Panc1 (cell line): ENCODE results near the gene MEAK7. TPM values are rescaled to one million over a fixed set of nuclear protein-coding genes. Genes with fewer than 3 reads are reported as not detected.

Experiments
- ATAC-seq: fragments of 200-7000 bp; cut with Tn5 transposase; 2 replicates; pipeline ENCODE4 v1.9.1; 2020; ENCODE audit warnings: mild to moderate bottlenecking, moderate library complexity
- BruUV-seq: library from RNA; stranded (reverse); fragments of 400-500 nt; replicated peaks from 2 replicates; lab custom pipeline; 2021; lab: Mats Ljungman, UMichigan
- CTCF ChIA-PET: fragments of 300-600 bp; sonication (Branson Sonifier 250); formaldehyde crosslinking; loops from one replicate; lab custom pipeline; 2022; ENCODE audit warnings: antibody characterized with exemption; lab: Charles Lee
- POLR2A ChIA-PET: fragments of 300-600 bp; sonication (Branson Sonifier 250); formaldehyde crosslinking; loops from one replicate; lab custom pipeline; 2022; ENCODE audit warnings: antibody characterized with exemption; lab: Charles Lee
- DNase-seq: peaks from one replicate; pipeline ENCODE4 v3.0.0-alpha.2; 2010; ENCODE audit warnings: low read depth, low spot score
- H3K27ac ChIP-seq: 2 replicates; pipeline ENCODE4 v1.5.1; 2011; ENCODE audit warnings: mild to moderate bottlenecking, low read length, inconsistent platforms
- H3K27me3 ChIP-seq: fragments of 200-500 bp; sonication (Bioruptor generic); 2 replicates; pipeline ENCODE4 v1.6.0; 2014; ENCODE audit warnings: low read length, inconsistent platforms; ENCODE audit not compliant: control insufficient read depth, insufficient read depth
- H3K36me3 ChIP-seq: fragments of 200-500 bp; sonication (Bioruptor generic); 2 replicates; pipeline ENCODE4 v1.5.1; 2014; ENCODE audit warnings: inconsistent platforms, mild to moderate bottlenecking, low read length, moderate library complexity; ENCODE audit not compliant: control insufficient read depth, insufficient read depth
- H3K4me1 ChIP-seq: 2 replicates; pipeline ENCODE4 v1.5.1; 2011; ENCODE audit warnings: inconsistent platforms, mild to moderate bottlenecking, low read length, moderate library complexity; ENCODE audit not compliant: control insufficient read depth, insufficient read depth
- H3K4me3 ChIP-seq, 2 experiments: 2 replicates each; pipeline ENCODE4 v1.5.1; 2011 to 2012; ENCODE audit warnings: low read depth in 2 of 2, low read length in 2 of 2, mild to moderate bottlenecking in 2 of 2, inconsistent platforms in 1 of 2, moderate library complexity in 1 of 2
- H3K9me3 ChIP-seq: fragments of 200-500 bp; sonication (Bioruptor generic); 2 replicates; pipeline ENCODE4 v1.5.1; 2014; ENCODE audit warnings: low read depth, mild to moderate bottlenecking, inconsistent platforms, low read length, moderate library complexity; ENCODE audit not compliant: control insufficient read depth, insufficient read depth
- POLR2AphosphoS5 ChIP-seq: IDR thresholded peaks from 2 replicates; pipeline ENCODE4 v1.6.1; 2012; ENCODE audit warnings: mild to moderate bottlenecking, low read depth, low read length, moderate library complexity
- SIN3A ChIP-seq: IDR thresholded peaks from 2 replicates; pipeline ENCODE4 v1.6.1; 2012; ENCODE audit warnings: low read depth, mild to moderate bottlenecking, low read length, moderate library complexity, borderline replicate concordance; ENCODE audit not compliant: insufficient read depth
- TCF7L2 ChIP-seq: IDR thresholded peaks from 2 replicates; pipeline ENCODE4 v1.6.1; 2011; ENCODE audit warnings: mild to moderate bottlenecking, low read depth, low read length, inconsistent platforms
- in situ Hi-C: cut with HindIII; loops from 2 replicates; pipeline ENCODE4 v1.10.0; 2016; ENCODE audit warnings: low sequenced_read_pairs, low pct_unique_long_range_greater_than_20kb
- intact Hi-C: fragments of 100-400 bp; cut with micrococcal nuclease; formaldehyde crosslinking; loops from one replicate; pipeline ENCODE4 v1.10.0; 2022; ENCODE audit not compliant: unreplicated experiment
- total RNA-seq: library from RNA; stranded (reverse); gene quantifications from one replicate; pipeline ENCODE4 v1.2.1, GENCODE V29; 2021; ENCODE audit not compliant: unreplicated experiment
- TF ChIP-seq, protein P1 (sequence below), 2 experiments: IDR thresholded peaks; 2 replicates each; pipeline ENCODE4 v1.6.1; 2011 to 2012; ENCODE audit warnings: low read depth in 2 of 2, control low read depth in 1 of 2, low read length in 1 of 2, mild to moderate bottlenecking in 1 of 2, moderate library complexity in 1 of 2; ENCODE audit not compliant: insufficient read depth in 1 of 2
- TF ChIP-seq, protein P2 (sequence below): fragments of 450-650 bp; IDR thresholded peaks from 2 replicates; pipeline ENCODE4 v1.5.1; 2017; ENCODE audit warnings: mild to moderate bottlenecking

Gene MEAK7
- total RNA-seq, 1 experiment from 2014 or later, result 17.2 TPM

DNA sequence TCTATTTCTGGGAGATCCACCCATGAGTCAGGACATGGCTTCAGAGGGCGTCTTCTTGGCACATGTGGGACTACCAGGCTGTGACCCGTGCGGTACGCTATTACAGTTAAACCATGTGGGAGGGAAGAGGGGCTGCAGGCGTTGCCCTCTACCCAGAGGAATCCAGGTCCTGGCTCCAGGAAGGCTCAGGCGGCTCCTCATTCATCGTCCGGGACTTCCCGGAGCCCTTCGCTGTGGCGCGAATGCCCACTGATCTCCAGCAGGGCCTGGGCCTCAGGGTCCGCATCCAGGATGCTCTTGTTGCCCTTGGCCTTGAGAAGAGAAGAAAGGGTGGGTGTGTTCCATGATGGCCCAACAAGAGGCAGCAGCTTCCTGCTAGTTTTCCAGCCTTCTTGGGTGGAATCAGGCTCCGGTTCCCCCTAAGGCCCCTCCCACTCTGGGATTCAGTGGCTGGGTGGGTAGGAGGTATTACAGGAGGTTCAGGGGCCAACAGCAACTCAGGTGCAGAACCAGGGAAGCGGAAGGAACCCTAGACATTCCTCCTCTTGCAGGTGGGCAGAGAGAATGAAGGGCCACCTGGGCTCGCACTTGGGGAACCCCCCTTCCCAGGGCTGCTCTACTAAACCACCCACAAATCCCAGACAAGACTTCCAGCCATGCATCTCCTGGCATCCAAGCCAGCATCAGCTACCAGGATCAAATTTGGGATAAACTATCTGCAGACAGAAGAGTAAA is 24.6 kb downstream of the MEAK7 start:
- no peak for ATAC-seq
- no peak for DNase-seq
- BruUV-seq, result no TSS peak
- no peak overlapping the region for H3K4me3 ChIP-seq
- no peaks in the 10 kb centered on the region for H3K27me3 ChIP-seq
- POLR2A ChIA-PET, result no interaction called here
- no peak overlapping the region for H3K27ac ChIP-seq
- TF ChIP-seq SIN3A (no peak), TCF7L2 (no peak), POLR2AphosphoS5 (no peak)
- TF ChIP-seq, protein P1, sequence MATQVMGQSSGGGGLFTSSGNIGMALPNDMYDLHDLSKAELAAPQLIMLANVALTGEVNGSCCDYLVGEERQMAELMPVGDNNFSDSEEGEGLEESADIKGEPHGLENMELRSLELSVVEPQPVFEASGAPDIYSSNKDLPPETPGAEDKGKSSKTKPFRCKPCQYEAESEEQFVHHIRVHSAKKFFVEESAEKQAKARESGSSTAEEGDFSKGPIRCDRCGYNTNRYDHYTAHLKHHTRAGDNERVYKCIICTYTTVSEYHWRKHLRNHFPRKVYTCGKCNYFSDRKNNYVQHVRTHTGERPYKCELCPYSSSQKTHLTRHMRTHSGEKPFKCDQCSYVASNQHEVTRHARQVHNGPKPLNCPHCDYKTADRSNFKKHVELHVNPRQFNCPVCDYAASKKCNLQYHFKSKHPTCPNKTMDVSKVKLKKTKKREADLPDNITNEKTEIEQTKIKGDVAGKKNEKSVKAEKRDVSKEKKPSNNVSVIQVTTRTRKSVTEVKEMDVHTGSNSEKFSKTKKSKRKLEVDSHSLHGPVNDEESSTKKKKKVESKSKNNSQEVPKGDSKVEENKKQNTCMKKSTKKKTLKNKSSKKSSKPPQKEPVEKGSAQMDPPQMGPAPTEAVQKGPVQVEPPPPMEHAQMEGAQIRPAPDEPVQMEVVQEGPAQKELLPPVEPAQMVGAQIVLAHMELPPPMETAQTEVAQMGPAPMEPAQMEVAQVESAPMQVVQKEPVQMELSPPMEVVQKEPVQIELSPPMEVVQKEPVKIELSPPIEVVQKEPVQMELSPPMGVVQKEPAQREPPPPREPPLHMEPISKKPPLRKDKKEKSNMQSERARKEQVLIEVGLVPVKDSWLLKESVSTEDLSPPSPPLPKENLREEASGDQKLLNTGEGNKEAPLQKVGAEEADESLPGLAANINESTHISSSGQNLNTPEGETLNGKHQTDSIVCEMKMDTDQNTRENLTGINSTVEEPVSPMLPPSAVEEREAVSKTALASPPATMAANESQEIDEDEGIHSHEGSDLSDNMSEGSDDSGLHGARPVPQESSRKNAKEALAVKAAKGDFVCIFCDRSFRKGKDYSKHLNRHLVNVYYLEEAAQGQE (IDR thresholded peaks at IDR 0.05; ENCODE audit: insufficient read depth in 1 of 2, low read depth in 2 of 2, low read length in 1 of 2), result no peak
- TF ChIP-seq, protein P2, sequence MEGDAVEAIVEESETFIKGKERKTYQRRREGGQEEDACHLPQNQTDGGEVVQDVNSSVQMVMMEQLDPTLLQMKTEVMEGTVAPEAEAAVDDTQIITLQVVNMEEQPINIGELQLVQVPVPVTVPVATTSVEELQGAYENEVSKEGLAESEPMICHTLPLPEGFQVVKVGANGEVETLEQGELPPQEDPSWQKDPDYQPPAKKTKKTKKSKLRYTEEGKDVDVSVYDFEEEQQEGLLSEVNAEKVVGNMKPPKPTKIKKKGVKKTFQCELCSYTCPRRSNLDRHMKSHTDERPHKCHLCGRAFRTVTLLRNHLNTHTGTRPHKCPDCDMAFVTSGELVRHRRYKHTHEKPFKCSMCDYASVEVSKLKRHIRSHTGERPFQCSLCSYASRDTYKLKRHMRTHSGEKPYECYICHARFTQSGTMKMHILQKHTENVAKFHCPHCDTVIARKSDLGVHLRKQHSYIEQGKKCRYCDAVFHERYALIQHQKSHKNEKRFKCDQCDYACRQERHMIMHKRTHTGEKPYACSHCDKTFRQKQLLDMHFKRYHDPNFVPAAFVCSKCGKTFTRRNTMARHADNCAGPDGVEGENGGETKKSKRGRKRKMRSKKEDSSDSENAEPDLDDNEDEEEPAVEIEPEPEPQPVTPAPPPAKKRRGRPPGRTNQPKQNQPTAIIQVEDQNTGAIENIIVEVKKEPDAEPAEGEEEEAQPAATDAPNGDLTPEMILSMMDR, result no peak
- CTCF ChIA-PET, result no interaction called here
- no peaks in the 10 kb centered on the region for H3K9me3 ChIP-seq
- no peaks in the 10 kb centered on the region for H3K4me1 ChIP-seq
- intact Hi-C loops, result loop anchor here (10.0 kb wide), 1 partner anchor 295 kb away; the partner anchor contains the start of gene TAF1C
- in situ Hi-C loops, result no loop called here
- H3K36me3 ChIP-seq, result no peaks in the 10 kb centered on the region

DNA sequence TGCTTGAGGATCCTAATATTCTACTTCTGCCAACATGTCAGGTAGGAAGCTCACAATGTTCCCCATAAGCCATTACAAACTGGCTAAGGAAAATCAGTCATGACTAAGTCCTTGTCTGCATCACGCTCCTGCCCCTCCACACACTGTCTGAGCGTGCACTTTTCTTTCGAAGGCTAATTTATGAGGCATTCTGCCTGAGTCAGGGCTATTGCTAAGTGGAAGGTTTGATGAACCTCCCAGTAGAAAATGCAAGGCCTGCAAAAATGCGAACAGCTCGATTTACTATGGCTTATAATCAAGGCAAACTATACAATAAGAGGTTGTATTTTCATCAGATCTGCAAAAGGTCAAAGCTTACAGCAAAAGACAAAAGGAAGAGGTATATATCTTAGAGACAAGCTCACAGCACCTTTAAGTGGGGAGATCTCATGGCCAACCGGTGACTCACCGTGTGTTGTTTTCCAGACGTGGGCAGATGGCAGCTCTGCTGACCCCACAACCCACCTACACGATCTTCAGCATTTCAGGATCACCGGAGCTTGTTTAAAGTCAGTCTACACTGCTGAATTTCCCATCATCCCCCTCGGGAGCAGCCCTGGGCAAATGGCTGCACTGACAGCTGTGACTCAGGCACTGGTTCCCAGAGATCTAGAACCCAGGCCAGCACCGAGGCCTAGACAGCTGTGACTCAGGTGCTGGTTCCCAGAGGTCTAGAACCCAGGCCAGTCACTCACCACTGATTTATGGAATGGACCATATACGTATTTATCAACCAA is 26.1 kb downstream of the MEAK7 start:
- intact Hi-C loops, result no loop called here
- H3K36me3 ChIP-seq, result no peaks in the 10 kb centered on the region
- TSS peak; percentile 31 for BruUV-seq
- no peak overlapping the region for H3K4me3 ChIP-seq
- ChIA-PET CTCF (interaction anchor here (0.5 kb wide), 1 partner anchor 59 kb away, joined by 3 read pairs; no protein-coding TSS in a partner anchor), POLR2A (no interaction called here)
- no peak overlapping the region for H3K27ac ChIP-seq
- no peaks in the 10 kb centered on the region for H3K9me3 ChIP-seq
- no peaks in the 10 kb centered on the region for H3K4me1 ChIP-seq
- ATAC-seq (no peak; the same call in 1 of the 2 replicates), DNase-seq (no peak)
- H3K27me3 ChIP-seq, result no peaks in the 10 kb centered on the region
- no peak for TF ChIP-seq SIN3A
- no peak for TF ChIP-seq TCF7L2
- TF ChIP-seq, protein P2, result no peak
- TF ChIP-seq, protein P1 (IDR thresholded peaks at IDR 0.05; ENCODE audit: insufficient read depth in 1 of 2, low read depth in 2 of 2, low read length in 1 of 2), result no peak
- TF ChIP-seq POLR2AphosphoS5, result no peak
- in situ Hi-C loops, result no loop called here
